Right lobe of liver (tissue), 4 donors: ENCODE data around the gene ERBIN.

Experiments used
- CTCF ChIP-seq, 4 donors: fragments of 200-600 bp in 3 of 4; fragments of 450-650 bp in 1 of 4; IDR thresholded peaks; one replicate each; pipeline versions ENCODE4 v1.5.1 to v1.8.0; 2016 to 2022; ENCODE audit warnings: antibody characterized with exemption in 4 of 4, mild to moderate bottlenecking in 2 of 4
- POLR2A ChIP-seq: fragments of 450-650 bp; IDR thresholded peaks from one replicate; pipeline ENCODE4 v1.6.1; 2017; ENCODE audit warnings: antibody characterized with exemption, mild to moderate bottlenecking
- donor health status: DM: no; HTN: no; CAD: no.
- donor health status: DM: no; HTN: no; CAD: no.
- donor health status: DM: no; HTN: yes; CAD: no.

GRCh38 chr5:65928860-65929259, 2.5 kb downstream of the ERBIN start:
- TF ChIP-seq POLR2A (no peak), CTCF (IDR thresholded peaks at IDR 0.05) (no peak)
